Measurements from ENCODE around the gene PARS2.
"Not testable (repeated sequence)": the region's sequence is repeated elsewhere in the genome, so short reads cannot be mapped to it uniquely, and the experiment has no call there.

PARS2 gene

GRCh38 chr1:54775828-54776721 is 11.8 kb upstream of the PARS2 start:
- in situ Hi-C loops (cut with HindIII; ENCODE audit: low sequenced_read_pairs) = not testable (repeated sequence)

GRCh38 chr1:54774820-54775498 is 10.6 kb upstream of the PARS2 start:
- in situ Hi-C loops (cut with HindIII; ENCODE audit: low sequenced_read_pairs) = no loop called here

- in situ Hi-C loops (cut with HindIII; ENCODE audit: low sequenced_read_pairs) = no loop called here
These were observed 8.6 kb upstream of the PARS2 start for GRCh38 chr1:54772951-54773350.

GRCh38 chr1:54768093-54768492 is 3.8 kb upstream of the PARS2 start:
- in situ Hi-C loops (cut with HindIII; ENCODE audit: low sequenced_read_pairs) = no loop called here

GRCh38 chr1:54767526-54767925 is 3.2 kb upstream of the PARS2 start:
- in situ Hi-C loops (cut with HindIII; ENCODE audit: low sequenced_read_pairs) = no loop called here

- in situ Hi-C loops (cut with HindIII; ENCODE audit: low sequenced_read_pairs) = no loop called here
These were observed 2.4 kb upstream of the PARS2 start for GRCh38 chr1:54766726-54767125.

GRCh38 chr1:54764922-54765561 is 719 bp upstream of the PARS2 start:
- in situ Hi-C loops (cut with HindIII; ENCODE audit: low sequenced_read_pairs) = no loop called here

GRCh38 chr1:54763816-54764132 is 549 bp downstream of the PARS2 start:
- in situ Hi-C loops (cut with HindIII; ENCODE audit: low sequenced_read_pairs) = no loop called here

- in situ Hi-C loops (cut with HindIII; ENCODE audit: low sequenced_read_pairs) = loop anchor here (5.0 to 10.0 kb wide), 2 partner anchors 37 to 664 kb away; no protein-coding TSS in a partner anchor
These were observed 5.5 kb downstream of the PARS2 start for GRCh38 chr1:54758678-54759348.

GRCh38 chr1:54757833-54758232 is 6.5 kb downstream of the PARS2 start:
- in situ Hi-C loops (cut with HindIII; ENCODE audit: low sequenced_read_pairs) = loop anchor here (5.0 to 10.0 kb wide), 2 partner anchors 36 to 663 kb away; no protein-coding TSS in a partner anchor

GRCh38 chr1:54754486-54755285 is 9.6 kb downstream of the PARS2 start:
- in situ Hi-C loops (cut with HindIII; ENCODE audit: low sequenced_read_pairs) = loop anchor here (5.0 to 10.0 kb wide), 2 partner anchors 32 to 660 kb away; no protein-coding TSS in a partner anchor

GRCh38 chr1:54754045-54754444 is 10.3 kb downstream of the PARS2 start:
- in situ Hi-C loops (cut with HindIII; ENCODE audit: low sequenced_read_pairs) = loop anchor here (10.0 kb wide), 1 partner anchor 659 kb away; no protein-coding TSS in a partner anchor

- in situ Hi-C loops (cut with HindIII; ENCODE audit: low sequenced_read_pairs) = loop anchor here (10.0 kb wide), 1 partner anchor 657 kb away; no protein-coding TSS in a partner anchor
These were observed 12.9 kb downstream of the PARS2 start for GRCh38 chr1:54751426-54751825.

- in situ Hi-C loops (cut with HindIII; ENCODE audit: low sequenced_read_pairs) = loop anchor here (10.0 kb wide), 1 partner anchor 656 kb away; no protein-coding TSS in a partner anchor
These were observed 13.7 kb downstream of the PARS2 start for GRCh38 chr1:54750596-54750995.

GRCh38 chr1:54748094-54748835 is 16.1 kb downstream of the PARS2 start:
- in situ Hi-C loops (cut with HindIII; ENCODE audit: low sequenced_read_pairs) = no loop called here

GRCh38 chr1:54745864-54746263 is 18.5 kb downstream of the PARS2 start:
- in situ Hi-C loops (cut with HindIII; ENCODE audit: low sequenced_read_pairs) = no loop called here

- in situ Hi-C loops (cut with HindIII; ENCODE audit: low sequenced_read_pairs) = no loop called here
These were observed 19.0 kb downstream of the PARS2 start for GRCh38 chr1:54745274-54745673.

GRCh38 chr1:54744696-54745095 is 19.6 kb downstream of the PARS2 start:
- in situ Hi-C loops (cut with HindIII; ENCODE audit: low sequenced_read_pairs) = no loop called here
